Activated T-cell treated with anti-CD3 and anti-CD28 coated beads, Interleukin-2, amount 50 U/mL, for 4 hours (primary cell): ENCODE measurements around the gene ACSM5. TPM values are rescaled to one million over a fixed set of nuclear protein-coding genes. Genes with fewer than 3 reads are reported as not detected.

Source experiments
- ATAC-seq, 2 donors: fragments of 200-7000 bp; cut with Tn5 transposase; one replicate each; pipeline ENCODE4 v1.10.0; 2021
- DNase-seq: peaks from one replicate; pipeline ENCODE4 v3.0.0-alpha.2; 2020
- H3K27me3 Mint-ChIP-seq: one replicate; pipeline ENCODE4 v1.8.0; 2021; ENCODE audit warnings: low read depth, mixed read lengths
- H3K36me3 Mint-ChIP-seq: one replicate; pipeline ENCODE4 v1.8.0; 2022; ENCODE audit warnings: mixed read lengths; ENCODE audit not compliant: insufficient read depth
- H3K4me1 Mint-ChIP-seq: one replicate; pipeline ENCODE4 v1.8.0; 2021; ENCODE audit warnings: low read depth, mixed read lengths
- H3K4me3 Mint-ChIP-seq: one replicate; pipeline ENCODE4 v1.8.0; 2021; ENCODE audit warnings: mild to moderate bottlenecking, moderate library complexity, mixed read lengths
- H3K9me3 Mint-ChIP-seq: one replicate; pipeline ENCODE4 v1.8.0; 2021; ENCODE audit warnings: mixed read lengths
- total RNA-seq, 3 donors: library from RNA; stranded (reverse); gene quantifications; one replicate each; pipeline ENCODE4 v1.2.1, GENCODE V29; 2021

Gene ACSM5
- total RNA-seq, 3 donors from 2014 or later, result not detected

DNA sequence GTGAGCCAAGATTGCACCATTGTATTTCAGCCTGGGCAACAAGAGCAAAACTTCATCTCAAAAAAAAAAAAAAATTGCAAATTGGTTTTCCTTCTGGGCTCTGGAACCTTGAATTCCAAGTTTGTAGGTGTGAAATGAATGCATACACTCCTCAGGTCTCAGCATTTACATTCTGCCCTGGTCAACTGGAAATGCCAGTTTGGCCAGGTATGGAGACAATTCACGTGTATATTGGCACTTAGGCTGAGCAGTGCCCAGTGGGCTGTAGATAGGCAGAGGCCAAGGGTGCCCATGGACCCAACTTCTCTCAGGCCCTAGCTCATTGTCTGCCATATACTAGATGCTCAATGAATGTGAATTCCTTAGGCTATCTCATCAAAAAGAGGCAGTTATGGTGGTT is 20.5 kb upstream of the ACSM5 start:
- Mint-ChIP-seq H3K4me1 (no peaks in the 10 kb centered on the region), H3K9me3 (no peaks in the 10 kb centered on the region), H3K36me3 (no peaks in the 10 kb centered on the region), H3K27me3 (peaks cover 9% of the 10 kb centered on the region), H3K4me3 (no peak overlapping the region)
- no peak for DNase-seq
- no peak for ATAC-seq

DNA sequence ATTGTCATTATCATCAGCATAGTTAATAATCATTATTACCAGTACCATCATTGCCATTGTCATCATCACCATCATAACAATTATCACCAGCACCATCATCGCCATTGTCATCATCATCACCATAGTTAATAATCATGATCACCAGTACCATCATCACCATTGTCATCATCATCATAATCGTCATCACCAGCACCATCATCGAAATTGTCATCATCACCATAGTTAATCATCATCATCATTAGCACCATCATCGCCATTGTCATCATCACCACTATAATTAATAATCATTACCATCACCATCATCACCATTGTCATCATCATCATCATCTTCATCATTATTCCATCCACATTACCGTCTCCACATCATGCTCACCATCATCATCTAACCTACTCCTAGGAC is 18.3 kb upstream of the ACSM5 start:
- H3K4me3 Mint-ChIP-seq, result no peak overlapping the region
- no peak for DNase-seq
- ATAC-seq, result no peak
- no peaks in the 10 kb centered on the region for H3K4me1 Mint-ChIP-seq
- H3K36me3 Mint-ChIP-seq, result no peaks in the 10 kb centered on the region
- H3K27me3 Mint-ChIP-seq, result peaks cover 9% of the 10 kb centered on the region
- H3K9me3 Mint-ChIP-seq, result no peaks in the 10 kb centered on the region

DNA sequence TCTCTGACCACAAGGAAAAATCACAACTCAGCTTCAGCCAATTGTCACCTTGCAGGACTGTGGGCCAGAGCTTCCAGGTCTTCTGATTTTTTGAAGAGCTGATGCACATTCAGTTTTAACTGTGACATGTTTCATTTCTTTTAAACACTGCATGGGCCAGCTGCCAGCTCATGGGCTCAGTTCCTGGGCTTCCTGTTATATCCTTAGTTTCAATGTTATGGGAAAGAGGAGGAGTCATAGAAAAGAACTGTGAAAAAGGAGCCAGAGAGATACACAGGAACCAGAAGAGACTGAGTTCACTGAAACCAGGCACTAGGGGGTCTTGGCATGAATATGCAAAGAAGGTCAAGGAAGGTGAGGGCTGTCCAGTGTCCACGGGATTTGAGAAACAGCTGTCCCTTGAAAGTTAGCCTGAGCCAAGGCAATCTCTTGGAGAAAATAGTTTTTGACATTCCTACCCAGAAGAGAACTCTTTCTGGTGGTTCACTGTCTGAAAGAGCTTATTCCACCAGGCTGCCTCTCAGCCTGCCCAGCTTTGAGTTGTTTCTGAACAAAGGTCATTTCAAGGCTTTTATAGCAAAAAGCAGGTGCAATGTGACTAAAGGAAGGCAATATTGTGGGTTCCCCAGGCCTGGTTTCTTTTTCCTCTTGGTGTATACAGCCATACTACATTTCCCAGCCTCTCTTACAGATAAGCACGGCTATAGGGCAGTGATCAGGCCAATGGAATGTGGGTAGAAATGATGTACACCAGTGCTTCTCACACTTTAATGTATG is 15.3 kb upstream of the ACSM5 start:
- no peak for ATAC-seq

DNA sequence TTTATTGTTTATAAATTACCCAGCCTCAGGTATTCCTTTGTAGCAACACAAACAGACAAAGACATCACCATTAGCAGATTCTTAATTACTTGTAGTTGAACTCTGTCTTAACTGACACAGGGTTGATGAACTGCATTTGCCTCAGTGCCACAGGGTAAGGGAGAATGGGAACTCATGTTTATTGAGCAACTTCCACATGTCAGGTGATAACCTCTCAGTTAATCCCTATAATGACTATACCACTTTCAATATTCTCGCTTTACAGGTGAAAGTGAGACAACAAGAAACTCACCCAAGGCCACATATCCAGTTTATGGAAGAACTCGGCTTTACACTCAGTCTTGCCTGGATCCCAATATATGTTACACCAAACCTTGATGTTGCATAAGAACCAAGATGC is 13.4 kb upstream of the ACSM5 start:
- Mint-ChIP-seq H3K9me3 (no peaks in the 10 kb centered on the region), H3K4me1 (no peaks in the 10 kb centered on the region), H3K36me3 (no peaks in the 10 kb centered on the region), H3K27me3 (no peaks in the 10 kb centered on the region), H3K4me3 (no peak overlapping the region)
- no peak for DNase-seq
- no peak for ATAC-seq

More for the DNA sequence above, 15.3 kb upstream of the ACSM5 start:
- Mint-ChIP-seq H3K4me1 (no peaks in the 10 kb centered on the region), H3K36me3 (no peaks in the 10 kb centered on the region), H3K4me3 (no peak overlapping the region), H3K27me3 (no peaks in the 10 kb centered on the region), H3K9me3 (no peaks in the 10 kb centered on the region)
- no peak for DNase-seq

DNA sequence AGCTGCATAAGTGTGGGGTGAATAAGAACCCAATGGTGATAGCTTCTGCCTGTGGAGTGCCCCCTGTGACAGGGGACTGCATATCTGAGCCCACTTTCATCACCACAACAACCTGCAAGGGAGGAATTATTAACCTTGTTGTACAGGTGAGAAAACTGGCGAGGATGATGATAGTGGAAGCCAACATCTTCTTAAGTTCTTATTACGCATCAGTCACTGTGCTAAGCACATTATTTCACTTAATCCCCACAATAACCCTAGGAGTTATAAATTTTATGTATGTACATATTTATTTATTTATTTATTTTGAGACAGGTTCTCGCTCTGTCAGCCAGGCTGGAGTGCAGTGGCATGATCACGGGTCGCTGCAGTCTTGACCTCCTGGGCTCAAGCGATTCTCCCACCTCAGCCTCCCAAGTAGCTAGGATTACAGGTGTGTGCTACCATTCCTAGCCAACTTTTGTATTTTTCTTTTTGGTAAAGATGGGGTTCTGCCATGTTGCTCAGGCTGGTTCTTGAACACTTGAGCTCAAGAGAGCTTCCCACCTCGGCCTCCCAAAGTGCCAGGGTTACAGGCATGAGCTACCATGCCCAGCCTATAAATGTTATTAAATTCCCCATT is 12.4 kb upstream of the ACSM5 start:
- no peaks in the 10 kb centered on the region for H3K27me3 Mint-ChIP-seq
- no peak for DNase-seq
- no peaks in the 10 kb centered on the region for H3K4me1 Mint-ChIP-seq
- ATAC-seq, result no peak
- no peaks in the 10 kb centered on the region for H3K9me3 Mint-ChIP-seq
- no peaks in the 10 kb centered on the region for H3K36me3 Mint-ChIP-seq
- H3K4me3 Mint-ChIP-seq, result no peak overlapping the region

DNA sequence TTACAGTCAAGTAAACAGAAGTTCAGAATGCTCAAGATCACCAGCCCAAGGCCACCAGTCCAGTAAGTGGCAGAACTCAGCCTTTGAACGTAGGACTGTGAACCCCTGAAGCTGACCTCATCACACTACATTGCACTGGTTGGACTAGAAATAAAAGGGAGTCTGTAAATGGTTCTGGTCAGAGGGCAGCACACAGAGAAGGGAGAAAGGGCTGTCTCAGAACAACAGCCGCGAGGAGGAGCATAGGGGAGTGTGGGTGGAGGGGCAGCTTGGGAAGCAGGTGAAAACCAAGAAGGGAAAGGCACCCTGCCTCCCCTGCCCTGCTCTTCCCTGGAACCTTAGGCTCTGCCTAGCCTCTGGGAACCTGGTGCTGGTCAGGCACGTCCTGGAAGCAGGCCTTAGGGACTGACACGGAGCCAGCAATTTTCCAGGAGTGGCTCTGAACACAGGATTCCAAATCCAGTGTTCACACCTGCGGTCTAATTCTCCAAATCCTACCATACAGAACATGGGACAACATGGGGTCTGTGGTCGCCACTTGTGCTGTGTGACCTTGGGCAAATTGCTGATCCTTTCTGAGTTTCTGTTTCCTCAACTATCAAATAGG is 11.8 kb upstream of the ACSM5 start:
- Mint-ChIP-seq H3K4me3 (no peak overlapping the region), H3K9me3 (no peaks in the 10 kb centered on the region), H3K27me3 (no peaks in the 10 kb centered on the region), H3K4me1 (no peaks in the 10 kb centered on the region), H3K36me3 (no peaks in the 10 kb centered on the region)
- DNase-seq (no peak), ATAC-seq (no peak)

DNA sequence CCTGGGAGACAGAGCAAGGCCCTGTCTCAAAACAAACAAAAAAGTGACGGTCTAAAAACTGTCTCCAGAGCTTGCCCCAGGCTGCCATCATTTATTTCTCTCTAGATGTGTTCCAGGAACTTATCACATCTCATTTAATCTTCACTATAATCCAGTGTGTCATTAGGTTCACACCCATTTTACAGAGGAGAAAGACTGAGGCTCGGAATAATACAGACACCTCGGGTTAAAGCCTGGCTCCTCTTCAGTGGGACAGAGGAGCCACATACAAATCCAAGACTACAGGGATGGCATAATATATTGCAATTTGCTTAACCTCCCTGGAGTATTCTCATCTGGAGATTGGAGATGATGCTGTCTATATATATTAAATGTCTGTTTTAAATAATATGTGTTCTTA is 10.7 kb upstream of the ACSM5 start:
- H3K9me3 Mint-ChIP-seq, result no peaks in the 10 kb centered on the region
- no peak overlapping the region for H3K4me3 Mint-ChIP-seq
- ATAC-seq, result no peak
- H3K36me3 Mint-ChIP-seq, result no peaks in the 10 kb centered on the region
- no peaks in the 10 kb centered on the region for H3K27me3 Mint-ChIP-seq
- DNase-seq, result no peak
- no peaks in the 10 kb centered on the region for H3K4me1 Mint-ChIP-seq

DNA sequence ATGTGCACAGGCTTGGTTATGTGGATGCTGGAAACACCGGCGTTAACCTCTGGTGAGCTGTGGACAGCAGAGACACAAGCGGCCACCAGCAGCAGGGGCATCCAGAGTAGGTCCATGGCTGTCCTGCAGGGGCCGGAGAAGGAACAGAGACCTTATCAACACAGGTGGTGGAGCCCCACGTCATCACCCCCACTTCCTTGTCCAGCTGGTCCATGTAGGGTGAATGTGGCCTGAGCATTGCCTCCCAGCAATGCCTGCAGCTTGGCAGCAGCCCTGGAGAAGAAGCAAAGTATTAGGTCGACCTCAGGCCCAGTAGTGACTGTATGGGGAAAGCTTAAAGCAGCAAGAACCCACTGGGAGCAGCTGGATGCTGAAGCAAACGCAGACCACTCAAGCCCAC is 10.1 kb upstream of the ACSM5 start:
- no peaks in the 10 kb centered on the region for H3K27me3 Mint-ChIP-seq
- H3K9me3 Mint-ChIP-seq, result no peaks in the 10 kb centered on the region
- no peaks in the 10 kb centered on the region for H3K36me3 Mint-ChIP-seq
- DNase-seq (no peak), ATAC-seq (no peak)
- H3K4me3 Mint-ChIP-seq, result no peak overlapping the region
- no peaks in the 10 kb centered on the region for H3K4me1 Mint-ChIP-seq

DNA sequence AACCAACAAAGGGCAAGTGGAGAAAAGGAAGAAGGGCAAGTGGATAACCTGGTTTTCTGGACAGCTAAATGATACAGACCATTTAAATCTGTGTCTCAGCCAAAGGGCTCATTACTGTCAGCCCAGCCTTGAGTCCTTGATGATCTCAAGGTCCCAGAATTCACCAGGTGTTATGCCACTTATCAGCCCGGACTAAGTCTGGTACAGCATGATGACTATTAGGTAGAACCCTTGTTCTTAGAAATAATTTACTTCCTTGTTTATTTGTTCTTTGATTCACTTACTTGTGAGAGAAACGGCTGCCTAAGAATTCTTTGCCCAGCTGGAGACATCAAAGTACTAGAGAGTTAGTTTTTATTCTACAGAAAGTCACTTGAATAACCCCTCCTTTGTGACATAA is 8.3 kb upstream of the ACSM5 start:
- Mint-ChIP-seq H3K27me3 (no peaks in the 10 kb centered on the region), H3K9me3 (no peaks in the 10 kb centered on the region)

DNA sequence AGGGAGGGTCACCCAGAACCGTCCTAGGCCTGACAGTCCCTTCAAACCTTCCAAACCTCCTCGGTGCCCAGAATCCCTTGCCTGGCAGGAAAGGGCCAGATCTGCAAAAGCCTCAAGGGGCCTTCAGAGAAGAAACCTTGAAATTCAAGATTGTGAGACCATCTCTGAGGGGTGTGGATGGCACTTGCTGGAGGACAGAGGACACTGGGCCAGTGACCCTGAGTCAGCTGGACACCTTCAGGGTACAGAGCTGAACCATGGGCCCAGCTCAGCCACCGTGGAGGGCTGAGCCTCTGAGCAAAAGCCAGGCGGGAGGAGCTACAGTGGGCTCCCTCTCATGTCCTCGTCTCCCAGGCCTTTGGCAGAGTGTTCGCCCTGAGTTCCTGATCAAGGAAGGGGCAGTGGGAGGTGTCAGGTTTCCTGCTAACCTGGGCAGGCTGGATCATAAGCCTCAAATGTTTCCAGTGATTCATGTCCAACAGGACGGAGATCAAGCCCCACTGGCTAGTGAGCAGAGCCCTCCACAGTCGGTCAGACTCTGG is 7.8 kb upstream of the ACSM5 start:
- Mint-ChIP-seq H3K4me1 (no peaks in the 10 kb centered on the region), H3K4me3 (no peak overlapping the region), H3K9me3 (no peaks in the 10 kb centered on the region), H3K27me3 (no peaks in the 10 kb centered on the region), H3K36me3 (no peaks in the 10 kb centered on the region)
- ATAC-seq, result peak in 1 of 2 donors; percentile 14
- no peak for DNase-seq

More for the DNA sequence above, 8.3 kb upstream of the ACSM5 start:
- ATAC-seq, result no peak
- DNase-seq, result no peak
- no peak overlapping the region for H3K4me3 Mint-ChIP-seq
- no peaks in the 10 kb centered on the region for H3K36me3 Mint-ChIP-seq
- no peaks in the 10 kb centered on the region for H3K4me1 Mint-ChIP-seq

DNA sequence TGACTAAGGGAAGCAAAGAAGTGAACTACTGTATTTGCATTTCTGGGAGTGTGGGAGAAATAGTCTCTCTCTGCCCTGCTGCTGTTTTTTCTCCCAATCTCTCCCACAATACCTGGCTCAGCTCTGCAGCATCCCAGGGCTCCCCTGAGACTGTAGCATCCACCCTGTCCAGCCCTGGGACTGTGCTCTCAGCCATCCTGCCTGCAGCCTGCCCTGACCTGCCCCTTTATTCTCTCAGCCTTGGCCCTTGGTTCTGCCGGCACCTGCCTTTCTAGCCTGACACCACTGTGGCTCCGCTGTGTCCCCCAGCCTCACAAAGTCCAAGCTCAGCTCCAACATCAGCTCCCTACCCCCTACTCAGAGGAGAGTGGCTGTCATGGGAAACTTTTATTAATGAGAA is 6.7 kb upstream of the ACSM5 start:
- no peak overlapping the region for H3K4me3 Mint-ChIP-seq
- no peaks in the 10 kb centered on the region for H3K9me3 Mint-ChIP-seq
- no peaks in the 10 kb centered on the region for H3K27me3 Mint-ChIP-seq
- DNase-seq (no peak), ATAC-seq (no peak)
- no peaks in the 10 kb centered on the region for H3K36me3 Mint-ChIP-seq
- no peaks in the 10 kb centered on the region for H3K4me1 Mint-ChIP-seq

DNA sequence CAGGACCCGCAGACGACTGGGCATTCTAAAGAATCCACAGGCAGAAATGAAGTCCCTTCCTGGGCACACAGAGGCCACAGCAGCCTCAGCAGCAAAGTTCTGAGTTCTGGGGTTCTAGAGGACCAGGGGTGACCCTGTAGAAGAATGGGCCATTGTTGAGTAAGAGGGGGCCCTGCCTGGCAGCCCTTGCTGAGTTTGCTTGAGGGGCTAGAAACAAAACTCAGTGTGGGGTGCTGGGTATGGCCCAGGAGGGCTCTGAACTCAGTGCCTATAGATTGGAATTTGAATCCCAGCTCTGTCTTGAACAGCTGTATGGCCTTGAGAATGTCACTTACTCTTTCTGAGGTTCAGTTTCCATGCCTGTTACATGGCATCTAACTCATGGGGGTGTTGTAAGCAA is 4.7 kb upstream of the ACSM5 start, which contains the start of gene PDILT:
PDILT (minus strand) TSS at position 101 of the 400 bp plus-strand sequence. CDS start 5,437 bp downstream, outside the sequence.
- no peak within 1 kb of the TSS for H3K4me3 Mint-ChIP-seq
- H3K9me3 Mint-ChIP-seq, result no peaks in the 10 kb centered on the region
- no peaks in the 10 kb centered on the region for H3K36me3 Mint-ChIP-seq
- DNase-seq (no peak), ATAC-seq (no peak)
- H3K27me3 Mint-ChIP-seq, result peaks cover 5% of the 10 kb centered on the region
- no peaks in the 10 kb centered on the region for H3K4me1 Mint-ChIP-seq

DNA sequence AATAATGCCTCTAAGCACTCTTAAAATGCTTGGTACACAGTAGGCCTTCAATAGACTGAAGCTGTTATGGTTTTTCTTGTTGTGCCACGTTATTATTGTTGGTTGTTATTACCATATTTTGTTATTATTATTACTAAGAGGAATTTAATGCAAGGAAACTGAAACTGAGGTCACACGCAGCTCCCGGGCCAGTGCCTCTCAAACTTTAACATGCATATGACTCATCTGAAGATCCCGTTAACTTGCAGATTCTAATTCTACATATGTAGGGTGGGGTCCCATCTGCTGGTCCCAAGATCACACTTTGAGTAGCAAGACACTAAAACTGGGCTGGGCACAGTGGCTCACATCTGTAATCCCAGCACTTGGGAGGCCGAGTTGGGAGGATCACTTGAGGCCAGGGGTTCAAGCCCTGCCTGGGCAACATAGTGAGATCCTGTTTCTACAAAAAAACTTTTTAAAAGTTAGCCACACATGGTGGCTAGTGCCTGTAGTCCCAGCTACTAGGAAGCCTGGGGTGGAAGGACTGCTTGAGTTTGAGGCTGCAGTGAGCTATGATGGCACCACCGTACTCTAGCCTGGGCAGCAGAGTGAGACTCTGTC is 888 bp downstream of the ACSM5 start:
- Mint-ChIP-seq H3K9me3 (no peaks in the 10 kb centered on the region), H3K27me3 (peaks cover 10% of the 10 kb centered on the region), H3K4me3 (no peak overlapping the region), H3K36me3 (no peaks in the 10 kb centered on the region), H3K4me1 (no peaks in the 10 kb centered on the region)
- DNase-seq (no peak), ATAC-seq (no peak)

DNA sequence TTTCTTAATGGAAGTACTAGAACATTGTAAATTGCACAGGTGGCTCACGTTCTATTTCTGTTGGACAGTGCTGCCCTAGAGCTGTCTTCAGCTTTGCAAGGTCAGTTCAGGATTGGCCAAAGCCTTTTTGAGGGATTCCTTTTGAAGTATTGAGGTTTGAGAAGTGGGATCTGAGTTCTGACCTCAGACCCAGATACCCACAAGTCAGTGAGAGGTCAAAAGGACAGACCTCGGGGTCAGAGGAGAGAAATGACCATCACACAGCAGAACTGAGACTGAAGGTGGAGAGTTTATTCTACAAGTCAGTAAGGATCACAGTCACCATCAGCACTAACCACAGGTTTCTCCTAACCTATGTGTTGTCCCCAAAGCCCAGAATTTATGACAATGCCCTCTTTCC is 1.7 kb downstream of the ACSM5 start:
- Mint-ChIP-seq H3K9me3 (no peaks in the 10 kb centered on the region), H3K36me3 (no peaks in the 10 kb centered on the region), H3K4me1 (no peaks in the 10 kb centered on the region), H3K27me3 (peaks cover 10% of the 10 kb centered on the region), H3K4me3 (no peak overlapping the region)
- no peak for ATAC-seq
- DNase-seq, result no peak
